Measurements from ENCODE around the gene TSPYL1. TPM values are rescaled to one million over a fixed set of nuclear protein-coding genes. Genes with fewer than 3 reads are reported as not detected.

The TSPYL1 gene
- total RNA-seq, 1 experiment from 2014 or later, result 73.1 TPM

GRCh38 chr6:116234689-116235088, 45.0 kb downstream of the TSPYL1 start:
- no TSS peak for BruUV-seq (replicated peaks)

GRCh38 chr6:116229287-116229913, 50.3 kb downstream of the TSPYL1 start:
- ChIA-PET CTCF (interaction anchor here (1.6 kb wide), 1 partner anchor 39 kb away, joined by 3 read pairs; no protein-coding TSS in a partner anchor), POLR2A (ENCODE audit: unreplicated experiment) (no interaction called here)
- Histone ChIP-seq H3F3A (ENCODE audit: insufficient read depth, low read depth) (no peaks in the 10 kb centered on the region), H3K27me3 (ENCODE audit: insufficient read depth, low read depth) (no peaks in the 10 kb centered on the region), H3K4me1 (replicated peaks; ENCODE audit: insufficient read depth) (no peaks in the 10 kb centered on the region), H2AFZ (no peak overlapping the region), H3K4me3 (no peak overlapping the region), H3K36me3 (ENCODE audit: low read depth) (no peaks in the 10 kb centered on the region), H3K9me2 (ENCODE audit: insufficient read depth) (no peaks in the 10 kb centered on the region), H4K20me1 (ENCODE audit: insufficient read depth) (no peaks in the 10 kb centered on the region), H3K79me2 (ENCODE audit: low read depth) (no peaks in the 10 kb centered on the region), H3K4me2 (no peak overlapping the region), H3K9me3 (ENCODE audit: insufficient read depth, low read depth) (no peaks in the 10 kb centered on the region), H3K27ac (no peak overlapping the region)
- intact Hi-C loops (cut with micrococcal nuclease; ENCODE audit: unreplicated experiment), result no loop called here
- TF ChIP-seq EZH2 (IDR thresholded peaks at IDR 0.05; ENCODE audit: low read depth) (no peak), CTCF (conservative IDR thresholded peaks at IDR 0.05) (no peak)
- no TSS peak for BruUV-seq (replicated peaks)
- DNase-seq, result no peak

More at GRCh38 chr6:116234689-116235088, 45.0 kb downstream of the TSPYL1 start:
- no peak overlapping the region for H3K4me2 ChIP-seq
- no peaks in the 10 kb centered on the region for H3K9me3 ChIP-seq (ENCODE audit: insufficient read depth, low read depth)
- intact Hi-C loops (cut with micrococcal nuclease; ENCODE audit: unreplicated experiment), result no loop called here
- no peaks in the 10 kb centered on the region for H3K79me2 ChIP-seq (ENCODE audit: low read depth)
- H3K27me3 ChIP-seq (ENCODE audit: insufficient read depth, low read depth), result no peaks in the 10 kb centered on the region
- H3K27ac ChIP-seq, result no peak overlapping the region
- H3F3A ChIP-seq (ENCODE audit: insufficient read depth, low read depth), result no peaks in the 10 kb centered on the region
- POLR2A ChIA-PET (ENCODE audit: unreplicated experiment), result no interaction called here
- CTCF ChIA-PET, result no interaction called here
- no peak overlapping the region for H2AFZ ChIP-seq
- no peaks in the 10 kb centered on the region for H3K4me1 ChIP-seq (replicated peaks; ENCODE audit: insufficient read depth)
- DNase-seq, result no peak
- no peaks in the 10 kb centered on the region for H3K36me3 ChIP-seq (ENCODE audit: low read depth)
- no peak for TF ChIP-seq EZH2 (IDR thresholded peaks at IDR 0.05; ENCODE audit: low read depth)
- TF ChIP-seq CTCF (conservative IDR thresholded peaks at IDR 0.05), result no peak
- H4K20me1 ChIP-seq (ENCODE audit: insufficient read depth), result no peaks in the 10 kb centered on the region
- no peaks in the 10 kb centered on the region for H3K9me2 ChIP-seq (ENCODE audit: insufficient read depth)
- H3K4me3 ChIP-seq, result no peak overlapping the region

Other genes starting within 250 kb of the TSPYL1 start
- 14.4 and 17.2 TPM in 2 replicates for gene FRK, start 219.0 kb downstream of the TSPYL1 start, total RNA-seq (2021)
- gene NT5DC1, start 179.1 kb downstream of the TSPYL1 start, total RNA-seq (2021), result 33.2 and 33.5 TPM in 2 replicates
- gene COL10A1, start 153.8 kb downstream of the TSPYL1 start, total RNA-seq (2021), result not detected in 2 replicates
- 10.6 and 10.9 TPM in 2 replicates for gene TSPYL4, start 25.9 kb downstream of the TSPYL1 start, total RNA-seq (2021)
- gene DSE, start 91.0 kb upstream of the TSPYL1 start, total RNA-seq (2021), result 28.5 and 43.3 TPM in 2 replicates
- gene CALHM6, start 181.4 kb upstream of the TSPYL1 start, total RNA-seq (2021), result not detected in 2 replicates
- gene CALHM5, start 231.7 kb upstream of the TSPYL1 start, total RNA-seq (2021), result not detected in 2 replicates